ENCODE results near the gene SLC16A13. TPM values are rescaled to one million over a fixed set of nuclear protein-coding genes. Genes with fewer than 3 reads are reported as not detected.
"Not testable (repeated sequence)": the region's sequence is repeated elsewhere in the genome, so short reads cannot be mapped to it uniquely, and the experiment has no call there.

SLC16A13 gene
- total and polyA plus RNA-seq, 2 of the 4 experiments (the other 2 are of a cell fraction): 0.18 to 2.3 TPM

DNA sequence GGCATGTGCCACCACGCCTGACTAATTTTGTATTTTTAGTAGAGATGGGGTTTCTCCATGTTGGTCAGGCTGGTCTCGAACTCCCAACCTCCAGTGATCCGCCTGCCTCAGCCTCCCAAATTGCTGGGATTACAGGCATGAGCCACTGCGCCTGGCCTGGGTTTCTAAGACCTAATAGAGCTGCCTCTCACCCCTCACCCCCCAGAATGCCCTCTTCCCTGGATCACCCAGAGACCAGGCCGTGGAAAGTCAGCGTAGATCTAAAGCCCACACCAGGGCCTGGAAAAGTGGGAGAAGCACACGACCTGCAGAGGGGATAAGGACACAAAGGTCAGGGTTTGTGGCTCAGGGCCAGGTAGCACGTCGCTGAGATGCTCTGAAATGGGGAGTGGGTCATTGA lies 14.8 kb downstream of the SLC16A13 start:
- H3K9me1 ChIP-seq (ENCODE audit: insufficient read depth, low read length); DNase-seq; H4K5ac ChIP-seq (ENCODE audit: low read depth, low read length); H2AK5ac ChIP-seq (ENCODE audit: low read depth, low read length); H2BK120ac ChIP-seq (ENCODE audit: low read depth, low read length); H2AFZ ChIP-seq (replicated peaks; ENCODE audit: low read length, poor library complexity); H3K36me3 ChIP-seq (ENCODE audit: control insufficient read depth, insufficient read depth, low read length); H3K23ac ChIP-seq (ENCODE audit: low read depth, low read length); ATAC-seq (ENCODE audit: low read depth); H3K27ac ChIP-seq (ENCODE audit: insufficient read depth, low read length); intact Hi-C loops (cut with micrococcal nuclease); POLR2A ChIA-PET (ENCODE audit: unreplicated experiment); H3K27me3 ChIP-seq (ENCODE audit: control insufficient read depth, insufficient read depth, low read length); H4K20me1 ChIP-seq (ENCODE audit: insufficient read depth, low read length); BruUV-seq (replicated peaks); H3K4me3 ChIP-seq (ENCODE audit: insufficient read depth, low read depth, low read length); H3K4me2 ChIP-seq (ENCODE audit: low read depth, low read length); H3K14ac ChIP-seq (replicated peaks; ENCODE audit: low read depth, low read length); H4K8ac ChIP-seq (ENCODE audit: low read depth in 2 of 2, low read length in 2 of 2); H2BK20ac ChIP-seq (ENCODE audit: low read depth, low read length); H2AK9ac ChIP-seq (replicated peaks; ENCODE audit: low read depth, low read length, poor library complexity); H4K91ac ChIP-seq (ENCODE audit: insufficient read depth, low read depth, low read length); H3K4ac ChIP-seq (ENCODE audit: low read depth, low read length); H3K9me3 ChIP-seq (ENCODE audit: control insufficient read depth, insufficient read depth, low read length); H3K9ac ChIP-seq (ENCODE audit: low read depth, low read length); H3K79me1 ChIP-seq (ENCODE audit: low read depth in 1 of 2, low read length in 2 of 2); H2BK15ac ChIP-seq (ENCODE audit: low read depth, low read length); H3K4me1 ChIP-seq (ENCODE audit: control insufficient read depth, insufficient read depth, low read length); H2BK5ac ChIP-seq (ENCODE audit: low read depth, low read length, poor library complexity, severe bottlenecking); dilution Hi-C loops (cut with HindIII; ENCODE audit: low sequenced_read_pairs, unreplicated experiment); H3K56ac ChIP-seq (ENCODE audit: extremely low read depth, insufficient read depth, low read length); H3K18ac ChIP-seq (ENCODE audit: low read depth, low read length): not testable (repeated sequence)
- in situ Hi-C loops (cut with MboI; ENCODE audit: low sequenced_read_pairs): loop anchor here (5.0 to 25.0 kb wide), 2 partner anchors 87 to 487 kb away; partner anchors contain the start of gene TNFSF12
- CTCF ChIA-PET: interaction anchor here (1.4 to 1.9 kb wide), 2 partner anchors 82 to 86 kb away, joined by 3 to 16 read pairs; no protein-coding TSS in a partner anchor
- WGBS, 2 experiments (ENCODE audit: extremely low coverage in 2 of 2, insufficient read length in 1 of 2): 18% methylated on average over 3 of the region's 9 CpGs; no CpG with 5 or more reads in 1 of the 2 experiments
